GM21737 (cell line): Measurements from ENCODE around the gene MCAT.

Experiments used
- ATAC-seq: cut with Tn5 transposase; IDR thresholded peaks from one replicate; pipeline ENCODE4 v1.9.1; 2021; ENCODE audit warnings: mild to moderate bottlenecking, moderate library complexity; ENCODE audit not compliant: unreplicated experiment

Gene MCAT

DNA sequence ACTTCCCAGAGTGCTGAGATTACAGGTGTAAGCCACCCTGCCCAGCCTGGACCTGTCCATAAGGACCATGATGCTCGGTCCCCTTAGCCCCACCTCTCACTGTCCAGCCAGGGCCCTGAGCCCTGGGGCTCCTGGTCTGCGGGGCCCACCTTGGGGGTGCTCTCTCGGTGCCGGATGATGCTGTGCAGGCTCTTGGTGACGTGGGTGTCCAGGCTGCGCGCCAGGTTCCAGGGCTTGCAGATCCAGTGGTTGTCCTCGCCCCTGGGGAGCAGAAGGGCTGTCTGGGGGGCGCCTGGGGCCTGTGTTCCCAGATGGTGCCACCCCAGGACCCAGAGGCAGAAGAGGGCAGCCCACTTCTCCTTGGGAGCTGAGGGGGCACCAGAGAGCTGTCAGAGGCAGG lies 30.4 kb upstream of the MCAT start:
- ATAC-seq = no peak

DNA sequence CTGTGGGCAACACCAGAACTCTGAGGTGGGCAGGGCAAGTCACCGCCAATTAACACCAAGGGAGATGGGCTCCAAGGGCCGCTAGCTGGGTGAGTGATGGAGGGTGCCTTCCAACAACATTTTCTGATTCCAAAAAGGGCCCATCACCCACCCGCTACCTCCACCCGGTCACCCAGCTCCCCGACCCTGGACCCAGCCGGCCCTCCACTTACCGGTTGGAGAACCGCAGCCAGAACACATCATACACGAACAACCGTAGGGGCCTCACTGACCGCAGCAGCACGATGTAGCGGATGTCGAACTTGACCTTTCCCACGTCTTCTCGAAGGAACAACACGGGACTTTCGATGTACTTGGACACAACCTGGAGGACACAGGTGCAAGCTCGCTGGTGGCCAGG lies 29.0 kb upstream of the MCAT start:
- ATAC-seq = no peak

- no peak for ATAC-seq
Observed at GRCh38 chr22:43171607-43172006, 28.4 kb upstream of the MCAT start.

GRCh38 chr22:43171019-43171491 lies 27.9 kb upstream of the MCAT start:
- ATAC-seq = no peak

DNA sequence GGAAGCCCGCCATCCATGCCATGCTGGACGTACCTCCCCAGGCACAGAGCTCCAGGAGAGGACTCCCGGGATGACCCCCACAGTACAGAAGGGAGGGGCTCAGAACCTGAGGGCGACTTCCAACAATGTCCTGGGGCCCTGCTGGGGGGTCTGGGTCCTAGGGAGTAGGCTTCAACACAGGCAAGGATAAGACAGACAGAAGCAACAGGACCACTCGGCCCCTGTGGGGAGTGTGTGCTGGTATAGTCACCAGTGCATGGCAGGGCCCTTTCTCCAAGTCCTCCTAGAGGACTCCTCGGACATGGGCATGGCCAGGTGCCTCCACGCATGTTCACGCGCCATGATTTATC lies 26.9 kb upstream of the MCAT start:
- no peak for ATAC-seq

- no peak for ATAC-seq
Observed at GRCh38 chr22:43169310-43170130, 26.3 kb upstream of the MCAT start.

DNA sequence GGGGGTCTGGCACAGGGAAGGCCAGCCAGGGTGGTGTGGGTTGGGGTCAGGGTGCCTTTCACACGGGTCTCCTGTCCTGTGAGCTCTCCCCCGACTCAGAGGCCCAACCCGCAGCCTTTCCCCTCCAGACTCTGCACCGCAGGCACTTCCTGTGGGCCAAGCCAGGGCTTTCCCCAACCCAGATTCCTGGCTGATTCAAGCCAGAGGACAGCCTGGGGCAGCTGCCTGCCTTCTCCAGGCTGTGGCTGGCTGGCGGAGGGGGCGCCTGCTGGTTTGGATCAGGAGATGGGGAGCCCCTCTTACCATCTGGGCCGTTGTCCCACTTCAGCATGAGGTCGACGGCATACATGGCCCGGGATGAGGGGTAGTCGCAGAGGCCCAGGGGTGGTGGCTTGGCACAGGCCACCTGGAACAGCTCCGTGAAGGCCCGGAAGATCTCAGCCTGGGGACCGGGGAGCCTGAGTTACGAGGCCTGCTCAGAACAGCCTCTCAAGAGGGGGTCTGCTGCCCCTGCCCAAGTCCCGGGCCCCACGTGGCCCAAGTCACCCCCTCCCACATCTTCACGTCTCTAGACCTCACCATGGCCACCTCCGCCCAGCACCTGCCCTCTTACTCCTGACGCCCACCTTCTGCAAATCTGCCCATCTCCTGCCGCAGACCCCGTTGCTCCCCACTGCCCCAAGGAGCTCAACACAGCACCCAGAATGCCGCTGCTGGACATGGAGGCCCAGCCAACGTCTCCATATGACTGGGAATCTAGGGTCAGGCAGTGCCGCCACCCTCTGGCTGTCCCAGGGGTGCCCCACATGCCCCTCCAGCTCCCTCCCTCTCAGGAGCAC lies 25.5 kb upstream of the MCAT start:
- no peak for ATAC-seq

GRCh38 chr22:43167001-43167589 lies 23.9 kb upstream of the MCAT start:
- no peak for ATAC-seq

- no peak for ATAC-seq
Observed at GRCh38 chr22:43166132-43166930, 23.1 kb upstream of the MCAT start.

GRCh38 chr22:43164636-43165035 lies 21.4 kb upstream of the MCAT start:
- no peak for ATAC-seq

DNA sequence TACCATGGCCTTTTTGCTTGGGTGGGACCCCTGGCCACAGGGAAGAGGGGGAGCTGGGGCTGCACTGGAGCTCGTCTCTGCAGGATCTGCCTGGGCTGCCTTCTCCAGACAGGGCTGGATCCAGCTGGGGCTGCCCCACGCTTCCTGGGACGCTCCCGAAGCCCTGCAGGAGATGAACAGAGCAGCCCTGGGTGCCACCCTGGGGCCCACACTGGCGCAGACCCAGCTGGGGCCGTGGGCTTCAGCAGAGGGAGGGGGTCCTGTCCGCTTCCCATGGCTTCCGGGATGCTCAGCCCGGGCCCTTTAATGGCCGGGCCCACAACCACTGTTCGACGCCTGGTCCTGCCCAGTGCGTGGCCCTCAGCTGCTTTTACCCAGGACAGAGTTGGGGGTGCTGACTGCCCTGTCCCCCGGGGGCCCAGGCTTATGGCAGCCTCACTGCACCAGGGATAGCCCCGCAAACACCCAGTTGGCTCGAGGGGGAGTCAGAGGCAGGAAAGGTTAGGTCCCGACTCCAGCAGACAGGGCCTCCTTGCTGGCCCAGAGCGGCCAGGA lies 20.1 kb upstream of the MCAT start:
- no peak for ATAC-seq

DNA sequence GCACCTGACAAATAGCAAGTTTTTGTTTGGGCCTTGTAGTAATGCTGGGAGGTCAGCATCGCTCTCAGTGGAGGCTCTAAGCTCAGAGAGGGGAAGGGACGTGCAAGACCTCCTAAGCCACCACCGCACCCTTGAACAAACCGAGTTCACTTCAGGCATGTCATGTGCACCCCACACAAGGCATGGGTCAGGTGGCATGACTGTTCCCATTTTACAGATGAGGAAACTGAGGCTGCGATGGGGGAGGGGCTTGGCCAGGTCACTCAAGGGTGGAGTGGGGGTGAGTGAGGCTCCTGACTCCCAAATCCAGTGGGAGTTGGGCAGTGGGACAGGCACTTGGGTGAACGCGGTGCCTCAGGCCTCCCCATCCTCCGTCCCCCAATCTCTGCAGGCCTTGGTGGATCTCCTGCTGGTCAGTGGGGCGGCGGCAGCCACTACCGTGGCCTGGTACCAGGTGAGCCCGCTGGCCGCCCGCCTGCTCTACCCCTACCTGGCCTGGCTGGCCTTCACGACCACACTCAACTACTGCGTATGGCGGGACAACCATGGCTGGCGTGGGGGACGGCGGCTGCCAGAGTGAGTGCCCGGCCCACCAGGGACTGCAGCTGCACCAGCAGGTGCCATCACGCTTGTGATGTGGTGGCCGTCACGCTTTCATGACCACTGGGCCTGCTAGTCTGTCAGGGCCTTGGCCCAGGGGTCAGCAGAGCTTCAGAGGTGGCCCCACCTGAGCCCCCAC lies 19.4 kb upstream of the MCAT start:
- no peak for ATAC-seq

DNA sequence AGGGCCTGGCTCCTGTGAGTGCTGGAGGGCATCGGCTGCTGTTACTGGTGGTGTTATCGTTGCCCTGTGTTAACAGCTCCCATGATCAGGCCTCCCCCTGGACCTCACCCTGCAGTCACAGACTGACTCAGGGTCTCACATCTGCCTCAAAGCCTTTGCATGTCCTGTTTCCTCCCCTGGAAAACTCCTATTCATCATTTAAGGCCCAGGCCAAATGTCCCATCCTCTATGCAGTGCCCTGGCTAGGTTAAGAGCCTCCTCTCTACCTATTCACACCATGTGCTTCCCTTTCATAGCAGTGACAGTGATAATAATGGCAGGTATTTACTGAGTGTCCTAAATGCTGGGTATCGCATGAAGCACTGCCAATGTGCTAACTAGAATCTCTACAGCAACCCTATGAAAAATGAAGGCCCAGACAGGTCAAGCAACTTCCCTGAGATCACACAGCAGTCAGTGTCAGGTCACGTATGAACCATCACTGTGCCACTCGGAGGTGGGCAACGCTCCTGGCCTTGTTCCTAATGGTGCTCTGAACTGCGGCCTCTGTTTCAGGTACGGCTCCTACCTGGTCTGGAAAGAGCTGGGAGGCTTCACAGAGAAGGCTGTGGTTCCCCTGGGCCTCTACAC lies 17.4 kb upstream of the MCAT start:
- no peak for ATAC-seq

GRCh38 chr22:43159484-43160178 lies 16.4 kb upstream of the MCAT start:
- ATAC-seq = no peak

DNA sequence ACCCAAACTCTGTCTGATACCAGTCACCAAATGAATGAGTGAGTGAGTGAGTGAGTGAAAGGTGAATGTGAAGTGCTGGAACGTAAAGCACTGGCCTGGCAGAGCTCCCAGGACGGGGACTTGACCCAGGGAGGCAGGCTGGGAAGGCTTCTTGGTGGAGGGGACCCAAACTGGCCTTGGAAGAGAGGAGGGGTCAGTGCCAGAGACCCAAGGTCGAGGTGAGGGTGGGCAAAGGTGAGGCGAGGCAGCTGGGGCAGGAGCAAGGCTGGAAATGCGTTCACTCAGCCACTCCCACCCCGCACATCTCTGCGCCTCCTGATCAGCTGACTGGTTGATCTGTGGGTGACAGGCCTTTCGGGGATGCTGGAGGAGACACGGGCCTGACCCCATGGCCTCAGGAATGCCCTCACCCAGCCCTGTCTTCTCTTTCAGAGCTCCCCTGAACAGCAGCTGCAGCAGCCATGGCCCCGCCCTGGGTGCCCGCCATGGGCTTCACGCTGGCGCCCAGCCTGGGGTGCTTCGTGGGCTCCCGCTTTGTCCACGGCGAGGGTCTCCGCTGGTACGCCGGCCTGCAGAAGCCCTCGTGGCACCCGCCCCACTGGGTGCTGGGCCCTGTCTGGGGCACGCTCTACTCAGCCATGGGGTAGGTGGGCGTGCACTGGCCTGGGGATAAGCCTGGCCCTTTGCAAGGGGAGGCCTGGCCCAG lies 15.7 kb upstream of the MCAT start:
- ATAC-seq = no peak

GRCh38 chr22:43157874-43158546 lies 14.8 kb upstream of the MCAT start:
- ATAC-seq = no peak

DNA sequence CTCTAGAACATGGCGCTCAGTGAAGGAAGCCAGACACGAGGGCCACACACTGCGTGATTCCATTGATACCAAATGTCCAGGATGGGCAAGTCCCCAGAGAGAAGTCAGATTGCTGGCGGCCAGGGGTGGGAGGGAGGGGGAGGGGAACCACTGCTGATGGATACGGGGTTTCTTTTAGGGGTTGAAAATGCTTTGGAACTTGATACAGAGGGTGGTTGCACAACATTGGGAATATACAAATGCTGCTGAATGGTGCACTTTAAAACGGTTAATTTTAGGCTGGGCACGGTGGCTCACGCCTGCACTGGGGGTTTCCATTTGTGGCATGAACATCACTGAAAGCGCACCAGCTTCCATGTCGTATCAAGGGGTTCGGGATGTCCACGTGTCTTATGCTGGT lies 13.2 kb upstream of the MCAT start:
- no peak for ATAC-seq

DNA sequence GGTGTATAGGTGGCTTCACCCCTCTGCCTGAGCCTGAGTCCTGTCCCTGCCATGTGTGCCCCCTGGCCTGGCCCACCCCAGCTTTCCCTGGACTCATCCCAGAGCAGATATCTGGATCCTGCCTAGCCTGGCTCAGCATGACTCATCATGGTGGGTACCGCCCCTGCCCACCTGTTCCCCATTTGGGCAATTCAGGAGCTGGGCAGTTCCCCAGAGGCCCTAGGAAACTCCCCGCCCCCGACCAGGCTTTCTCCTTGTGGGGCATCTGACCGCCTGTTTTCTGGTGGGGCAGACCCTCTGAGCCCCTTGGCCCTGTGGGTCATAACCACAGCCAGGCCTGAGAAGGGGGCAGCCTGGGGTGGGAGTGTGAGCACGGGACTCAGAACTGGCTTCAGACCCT lies 12.6 kb upstream of the MCAT start:
- ATAC-seq = no peak
